Esophagus muscularis mucosa (tissue), 3 donors: ENCODE results near the gene SNED1.

Experiments
- CTCF ChIP-seq, 3 experiments: fragments of 200-600 bp in 2 of 3; fragments of 450-650 bp in 1 of 3; sonication (generic) in 2 of 3; IDR thresholded peaks; one replicate each; pipeline ENCODE4 v1.5.1; 2017 to 2019; ENCODE audit warnings: antibody characterized with exemption in 3 of 3, mild to moderate bottlenecking in 2 of 3, moderate library complexity in 1 of 3
- POLR2A ChIP-seq: fragments of 450-650 bp; IDR thresholded peaks from one replicate; pipeline ENCODE4 v1.6.1; 2017; ENCODE audit warnings: antibody characterized with exemption, moderate library complexity, mild to moderate bottlenecking, low read depth
- POLR2AphosphoS5 ChIP-seq, 2 donors: sonication (generic); formaldehyde crosslinking; IDR thresholded peaks; one replicate each; pipeline ENCODE4 v1.6.1; 2017; ENCODE audit warnings: antibody characterized with exemption in 2 of 2

GRCh38 chr2:240996834-240997140, 1.6 kb upstream of the SNED1 start:
- TF ChIP-seq CTCF (IDR thresholded peaks at IDR 0.05) (no peak), POLR2AphosphoS5 (IDR thresholded peaks at IDR 0.05) (no peak), POLR2A (no peak)
